Fibroblast of lung (primary cell): ENCODE results near the gene FBN1.

Experiments
- EZH2 ChIP-seq: IDR thresholded peaks from 2 replicates; pipeline ENCODE4 v1.5.1; 2012; ENCODE audit warnings: low read length, control low read depth, mild to moderate bottlenecking; ENCODE audit errors: missing control alignments
- TF ChIP-seq, protein P1 (sequence below), 2 donors: IDR thresholded peaks in 1 of 2; conservative IDR thresholded peaks in 1 of 2; 1 replicate in 1 of 2; 2 replicates in 1 of 2; pipeline ENCODE4 v1.5.1; 2011 to 2012; ENCODE audit warnings: low read length in 2 of 2, control low read depth in 1 of 2, inconsistent platforms in 1 of 2, low read depth in 1 of 2, mild to moderate bottlenecking in 1 of 2

DNA sequence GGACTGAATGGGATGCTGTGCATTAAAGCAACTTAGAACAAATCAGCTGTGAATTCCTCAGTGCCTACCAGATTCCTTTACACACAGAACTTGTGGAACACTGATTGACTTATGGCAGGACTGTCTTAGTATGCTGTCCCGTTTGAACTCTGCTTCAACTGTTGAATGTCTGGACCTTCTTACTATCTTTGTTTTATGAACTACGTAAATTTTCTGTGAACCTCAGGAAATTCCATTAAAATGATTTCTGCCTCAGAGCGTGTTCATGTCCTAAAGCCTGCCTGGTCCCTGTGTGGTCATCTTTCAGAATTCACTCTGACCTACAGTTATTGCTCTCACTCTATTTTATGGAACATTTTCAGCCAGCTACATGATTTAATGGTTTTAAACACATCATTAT, 29.4 kb upstream of the FBN1 start:
- TF ChIP-seq, protein P1, sequence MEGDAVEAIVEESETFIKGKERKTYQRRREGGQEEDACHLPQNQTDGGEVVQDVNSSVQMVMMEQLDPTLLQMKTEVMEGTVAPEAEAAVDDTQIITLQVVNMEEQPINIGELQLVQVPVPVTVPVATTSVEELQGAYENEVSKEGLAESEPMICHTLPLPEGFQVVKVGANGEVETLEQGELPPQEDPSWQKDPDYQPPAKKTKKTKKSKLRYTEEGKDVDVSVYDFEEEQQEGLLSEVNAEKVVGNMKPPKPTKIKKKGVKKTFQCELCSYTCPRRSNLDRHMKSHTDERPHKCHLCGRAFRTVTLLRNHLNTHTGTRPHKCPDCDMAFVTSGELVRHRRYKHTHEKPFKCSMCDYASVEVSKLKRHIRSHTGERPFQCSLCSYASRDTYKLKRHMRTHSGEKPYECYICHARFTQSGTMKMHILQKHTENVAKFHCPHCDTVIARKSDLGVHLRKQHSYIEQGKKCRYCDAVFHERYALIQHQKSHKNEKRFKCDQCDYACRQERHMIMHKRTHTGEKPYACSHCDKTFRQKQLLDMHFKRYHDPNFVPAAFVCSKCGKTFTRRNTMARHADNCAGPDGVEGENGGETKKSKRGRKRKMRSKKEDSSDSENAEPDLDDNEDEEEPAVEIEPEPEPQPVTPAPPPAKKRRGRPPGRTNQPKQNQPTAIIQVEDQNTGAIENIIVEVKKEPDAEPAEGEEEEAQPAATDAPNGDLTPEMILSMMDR (conservative IDR thresholded peaks at IDR 0.05 in 1 of 2, IDR thresholded peaks at IDR 0.05 in 1 of 2; ENCODE audit: low read depth in 1 of 2, low read length in 2 of 2) = no peak
- TF ChIP-seq EZH2 = no peak
